Superior temporal gyrus (tissue), 1 donor: ENCODE results near the gene ZNF536.

Experiments used
- DNase-seq: peaks from one replicate; pipeline ENCODE4 v3.0.0-alpha.2; 2016; ENCODE audit errors: extremely low spot score

The ZNF536 gene

DNA sequence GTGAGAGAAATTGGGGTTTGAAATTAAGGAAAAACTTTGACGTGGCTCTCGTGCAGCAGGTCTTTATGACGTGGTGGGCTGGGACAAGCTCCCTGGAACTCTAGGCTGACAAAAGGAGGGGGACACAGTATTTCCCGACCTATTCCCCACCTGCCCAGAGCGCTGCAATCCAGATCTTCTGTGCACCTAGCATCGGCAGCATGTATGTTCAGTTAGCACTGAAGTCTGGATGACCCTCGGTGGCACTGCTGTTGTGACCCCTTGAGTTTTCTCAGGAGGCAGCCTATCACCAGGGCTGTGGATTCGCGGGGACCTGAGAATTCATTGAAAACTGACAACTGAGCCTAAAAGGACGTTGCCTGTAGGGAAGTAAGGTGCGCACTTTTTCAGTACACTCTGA is 9.1 kb upstream of the ZNF536 start:
- DNase-seq, result no peak

DNA sequence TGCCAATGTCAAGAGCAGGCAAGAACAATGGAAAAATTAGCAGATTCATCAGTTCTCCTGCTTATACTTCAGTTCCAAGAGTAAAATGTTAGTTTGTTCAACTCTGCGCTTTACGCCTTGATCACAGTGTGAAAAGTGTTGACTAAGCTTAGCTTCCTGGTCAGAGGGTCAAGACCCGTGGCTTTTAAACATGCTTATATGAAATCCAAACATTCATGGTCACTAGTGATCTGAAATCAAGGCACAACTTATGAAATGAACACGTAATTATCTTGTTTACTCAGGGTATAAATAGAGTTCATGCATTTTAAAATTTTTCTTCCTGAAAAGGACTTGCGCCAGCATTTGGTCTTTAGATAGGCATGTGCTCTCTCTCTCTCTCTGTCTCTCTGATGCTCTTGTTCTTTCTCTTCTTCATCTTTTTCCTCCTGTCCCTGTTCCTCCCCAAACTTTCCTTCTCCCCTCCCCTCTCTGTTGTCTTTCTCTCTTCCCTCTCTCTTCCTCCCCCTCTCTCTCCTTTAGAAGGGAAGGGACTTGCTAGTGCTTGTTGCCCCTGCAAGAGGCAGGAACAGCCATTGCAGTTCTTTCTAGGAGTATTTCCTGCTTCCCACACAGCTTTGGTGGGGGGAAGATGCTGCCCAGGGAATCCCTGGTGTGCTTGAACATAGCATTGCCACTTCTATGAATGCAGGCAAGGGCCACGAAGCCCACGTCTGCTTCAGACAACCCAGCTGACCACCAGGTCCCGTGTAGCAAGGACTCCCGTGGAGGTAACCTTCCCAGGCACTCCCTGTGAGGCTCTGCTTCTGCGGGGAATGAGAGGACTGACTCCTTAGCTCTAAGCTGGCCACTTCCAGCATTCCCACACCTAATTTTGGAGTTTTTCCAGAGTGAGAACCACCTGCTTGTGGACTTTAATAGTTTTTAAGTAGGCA is 7.1 kb upstream of the ZNF536 start:
- DNase-seq, result no peak

DNA sequence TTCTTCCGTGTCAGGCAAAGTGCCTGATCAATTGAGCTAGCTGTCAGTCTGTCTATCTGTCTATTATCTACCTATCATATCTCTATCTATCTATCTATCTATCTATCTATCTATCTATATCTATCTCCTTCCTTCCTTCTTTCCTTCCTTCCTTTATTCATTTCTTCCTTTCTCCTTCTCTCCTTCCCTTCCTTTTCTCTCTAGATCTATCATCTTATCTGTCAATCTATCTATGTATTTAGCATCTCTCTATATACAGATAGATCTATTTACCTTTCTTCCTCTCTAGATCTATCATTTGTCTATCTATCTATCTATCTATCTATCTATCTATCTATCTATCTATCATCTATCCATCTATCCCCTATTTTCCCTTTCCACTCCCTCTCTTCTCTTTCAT is 5.9 kb upstream of the ZNF536 start:
- DNase-seq, result no peak

DNA sequence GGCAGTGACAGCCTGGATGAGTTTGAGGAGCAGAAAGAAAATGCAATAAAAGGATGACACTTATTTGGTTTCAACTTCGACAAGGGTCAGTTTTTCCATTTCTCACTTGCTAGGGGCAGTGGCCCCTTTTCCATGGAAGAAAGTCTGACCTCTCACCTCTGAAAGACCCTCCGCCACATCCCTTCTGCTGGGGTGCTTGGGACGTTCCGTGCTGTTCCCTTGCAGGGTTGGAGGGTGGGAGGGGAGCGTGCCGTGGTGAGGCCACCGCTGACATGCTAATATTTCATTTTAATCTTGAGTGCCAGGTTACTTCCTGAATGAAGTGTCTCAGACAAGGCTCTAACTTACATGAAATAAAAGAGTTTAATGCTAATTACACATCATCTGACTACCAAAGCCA is 5.2 kb upstream of the ZNF536 start:
- no peak for DNase-seq

DNA sequence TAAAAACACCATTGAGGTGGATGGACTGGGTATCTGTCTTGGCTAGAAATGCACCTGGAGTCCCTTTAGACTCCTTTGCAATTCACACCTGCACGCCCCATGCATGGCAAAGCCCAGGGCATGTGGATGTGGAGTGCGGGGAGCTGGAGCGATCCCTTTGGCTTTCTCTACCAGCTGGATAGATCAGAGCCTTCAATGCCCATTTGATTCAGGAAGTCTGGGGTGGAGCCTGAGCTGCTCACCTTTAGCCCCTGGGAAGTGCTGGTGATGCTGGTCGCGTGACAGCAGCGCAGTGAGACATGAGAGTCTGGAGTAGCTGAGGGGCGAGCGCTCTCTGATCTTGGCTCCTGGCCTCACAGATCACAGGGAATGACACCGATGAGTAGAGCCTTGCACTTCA is 4.8 kb upstream of the ZNF536 start:
- no peak for DNase-seq

DNA sequence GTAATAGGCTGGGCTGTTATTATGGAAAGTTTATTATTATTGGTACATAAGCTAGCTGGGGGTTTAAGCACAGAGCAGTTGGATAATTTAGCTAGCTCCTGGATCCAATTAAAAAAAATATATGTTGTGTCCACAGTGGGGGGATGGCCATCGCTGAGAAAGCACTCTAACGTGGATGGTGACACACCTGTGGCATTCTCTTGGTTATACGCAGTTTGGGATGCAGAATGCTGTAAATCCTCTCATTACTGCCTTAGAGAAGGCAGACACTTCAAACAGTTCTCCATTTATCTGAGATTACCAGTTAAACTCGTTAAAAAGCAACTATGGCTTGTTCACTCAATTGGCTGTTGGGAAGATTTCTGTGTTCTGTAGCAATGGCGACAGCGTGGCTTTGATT is 2.4 kb upstream of the ZNF536 start:
- DNase-seq, result peak; percentile 53

DNA sequence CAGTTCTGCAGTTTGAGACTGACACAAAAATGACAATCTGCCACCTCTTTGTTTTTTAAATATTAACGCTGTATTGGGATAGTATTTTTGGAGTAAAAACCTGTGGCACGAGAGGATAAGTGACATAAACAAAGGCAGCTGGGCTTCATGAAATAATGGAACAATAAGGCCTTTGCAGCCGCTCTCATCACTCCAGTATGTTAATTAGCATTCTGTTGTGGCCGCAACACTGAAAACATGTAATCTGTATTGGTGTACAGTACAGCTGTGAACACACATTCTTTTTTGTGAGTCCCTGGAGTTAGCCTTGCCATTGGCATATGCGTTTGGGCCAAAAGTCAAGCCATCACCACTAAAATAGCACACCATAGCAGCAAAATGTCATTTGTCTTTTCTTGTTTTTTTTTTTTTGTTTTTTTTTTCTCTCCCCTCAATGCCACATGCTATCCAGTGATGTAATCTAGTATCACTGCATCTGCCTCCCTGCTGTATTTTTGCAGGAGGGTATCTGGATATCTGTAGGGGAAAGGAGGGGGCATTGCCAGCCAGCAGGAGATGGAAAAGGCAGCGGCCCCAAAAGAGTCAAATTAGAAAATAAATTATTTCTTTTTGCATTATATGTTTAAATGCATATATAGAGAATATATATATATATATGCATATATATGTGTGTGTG is 885 bp upstream of the ZNF536 start:
- peak; percentile 90 for DNase-seq

DNA sequence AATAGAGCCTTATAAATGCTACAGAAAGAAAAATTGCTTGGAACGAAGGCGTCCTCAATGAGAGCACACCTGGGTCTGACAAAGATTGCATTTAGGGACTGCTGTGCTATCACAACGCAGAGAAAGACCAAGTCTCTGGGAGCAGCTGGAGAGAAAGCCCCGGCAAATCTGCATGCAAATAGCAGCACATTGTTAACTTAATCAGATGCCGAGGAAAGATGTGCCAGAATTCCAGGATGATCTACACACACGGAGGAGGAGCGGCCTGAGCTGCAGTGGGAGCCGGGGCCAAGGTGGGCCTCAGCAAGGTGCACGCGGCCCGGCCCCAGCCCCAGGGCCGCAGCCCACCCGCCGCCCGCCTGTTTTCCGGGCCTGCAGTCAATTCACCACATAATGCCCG is 1.4 kb downstream of the ZNF536 start:
- DNase-seq, result peak; percentile 76

DNA sequence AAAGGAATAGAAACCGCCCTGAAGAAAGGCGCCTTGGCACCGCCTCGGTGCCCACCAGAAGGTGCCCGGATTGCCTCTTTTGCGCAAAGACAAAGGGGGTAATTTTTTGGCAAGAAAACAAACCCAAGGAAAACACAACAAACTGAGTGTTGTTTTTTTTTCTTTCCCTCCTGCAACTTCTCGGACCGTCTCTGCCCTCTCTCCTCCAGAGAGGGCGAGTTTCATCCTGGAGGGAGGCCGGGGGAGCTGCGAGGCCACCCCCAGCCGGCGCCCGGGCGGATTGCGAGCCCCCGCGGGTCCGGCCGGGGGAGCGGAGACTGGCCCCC is 2.3 kb downstream of the ZNF536 start:
- no peak for DNase-seq

DNA sequence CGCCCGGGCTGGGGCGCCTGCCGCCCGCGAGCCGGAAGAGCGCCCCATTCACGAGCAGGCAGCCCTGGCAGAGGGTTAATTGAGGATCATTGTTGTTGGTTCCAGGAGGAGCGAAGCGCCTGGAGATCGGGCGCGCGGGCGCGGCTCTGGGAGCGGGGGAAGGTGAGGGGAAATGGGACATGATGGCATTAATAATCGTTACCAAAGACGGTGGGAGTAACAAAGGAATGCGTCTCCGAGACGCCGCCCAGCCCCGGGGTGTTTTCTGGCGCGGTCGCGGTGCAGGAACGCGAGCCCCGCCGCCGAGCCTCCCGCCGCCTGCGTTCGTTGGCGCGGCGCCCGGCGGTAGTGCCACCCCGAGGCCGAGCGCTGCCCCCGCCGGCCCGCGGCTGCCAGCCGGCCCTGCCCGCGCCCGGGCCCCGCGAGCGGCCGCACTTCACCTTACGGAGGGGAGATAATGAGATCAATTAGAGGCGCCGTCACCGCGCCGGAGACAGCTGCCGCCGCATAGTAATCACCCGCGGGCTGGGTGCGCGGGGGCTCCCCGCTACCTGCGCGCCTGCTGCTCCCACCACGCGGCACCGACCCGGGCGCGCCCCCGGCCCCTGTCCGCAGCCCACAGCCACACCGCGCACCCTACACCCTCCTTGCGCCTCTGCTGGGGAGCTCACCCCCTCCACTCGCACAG is 2.8 kb downstream of the ZNF536 start:
- peak; percentile 46 for DNase-seq

DNA sequence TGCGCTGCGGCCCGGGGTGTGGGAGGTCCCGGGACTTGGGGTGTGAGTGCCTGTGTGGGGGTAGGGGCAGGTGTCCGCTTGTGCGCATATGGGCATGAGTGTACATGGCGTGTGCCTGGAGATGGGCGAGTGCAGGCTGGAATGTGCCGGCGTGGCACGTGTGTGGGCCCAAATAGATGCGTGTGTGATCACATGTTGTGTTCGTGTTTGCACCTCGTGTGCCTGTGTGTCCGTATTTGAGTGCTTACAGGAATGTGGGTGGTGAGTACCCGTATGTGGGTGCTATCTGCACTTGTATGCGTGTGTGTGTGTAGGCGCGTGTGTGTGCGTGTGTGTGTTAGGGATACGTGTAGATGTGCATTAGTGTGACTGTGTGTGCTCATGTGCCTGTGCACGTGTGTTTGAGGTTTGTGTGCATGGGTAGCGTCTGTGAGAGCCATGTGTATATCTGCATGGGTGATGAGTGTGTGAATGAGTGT is 3.4 kb downstream of the ZNF536 start:
- no peak for DNase-seq

DNA sequence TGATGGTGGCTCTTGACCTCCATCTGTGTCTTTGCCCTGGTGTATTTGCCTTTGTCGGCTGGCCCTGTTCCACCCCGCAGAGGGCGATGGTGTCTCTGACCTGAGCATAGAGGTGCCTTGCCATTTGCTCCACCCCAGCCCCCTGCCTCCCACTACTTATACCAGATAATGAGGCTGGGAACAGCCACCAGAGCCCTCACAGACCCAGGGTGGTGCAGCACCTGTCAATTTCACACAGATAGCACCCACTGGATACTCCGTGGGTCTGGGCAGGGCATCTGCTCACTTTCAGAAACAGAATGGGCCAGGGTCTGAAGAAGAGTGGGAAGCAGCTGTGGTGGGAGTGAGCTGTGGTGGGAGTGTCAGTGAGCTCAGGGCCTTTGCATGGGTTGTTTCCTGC is 4.1 kb downstream of the ZNF536 start:
- no peak for DNase-seq

DNA sequence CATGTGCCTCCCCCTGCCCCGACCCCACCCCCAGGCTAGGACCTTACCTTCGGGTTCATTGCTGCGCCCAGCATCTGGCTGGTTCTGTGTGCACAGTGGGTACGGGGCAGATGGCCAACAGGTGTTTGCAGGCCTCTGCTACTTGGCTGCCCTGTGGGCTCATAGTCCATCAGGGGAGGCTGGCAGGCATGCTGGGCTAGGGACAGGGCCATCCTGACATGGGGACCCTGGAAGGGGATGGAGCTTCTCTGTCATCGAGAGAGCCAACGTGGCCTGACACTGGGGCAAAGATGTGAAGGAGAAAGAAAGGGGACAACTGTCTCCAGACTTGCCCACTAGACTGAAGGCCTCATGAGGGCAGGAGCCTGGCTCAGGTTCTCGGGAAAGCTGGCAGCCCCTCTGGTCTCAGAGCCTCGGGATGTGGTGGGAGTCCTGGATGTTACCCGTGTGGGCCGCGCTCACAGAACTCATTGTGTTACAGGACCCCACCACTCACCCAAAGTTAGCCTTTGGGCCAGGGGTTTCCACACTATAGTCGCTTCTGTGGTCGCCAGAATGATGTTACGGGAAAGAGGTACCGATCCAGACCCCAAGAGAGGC is 4.7 kb downstream of the ZNF536 start:
- no peak for DNase-seq

DNA sequence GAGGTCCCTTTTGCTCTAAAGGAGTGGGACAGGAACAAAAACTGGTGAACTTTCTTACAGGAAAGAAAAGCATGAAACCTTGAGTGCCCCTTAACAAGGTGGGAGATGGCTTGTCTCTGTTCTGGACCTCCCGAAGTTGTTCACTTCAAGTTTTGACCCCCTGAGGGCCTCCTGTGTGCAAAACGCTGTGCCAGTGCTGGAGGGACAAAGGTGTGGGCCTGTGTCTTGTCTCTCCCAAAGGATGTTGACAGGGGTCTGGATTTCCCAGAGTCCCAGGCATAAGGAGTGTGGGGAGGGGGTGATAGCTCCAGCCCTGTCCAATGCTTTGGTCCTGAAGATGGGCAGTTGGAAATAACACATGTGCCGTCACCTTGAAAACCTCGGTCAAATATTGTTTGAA is 6.5 kb downstream of the ZNF536 start:
- DNase-seq, result no peak

DNA sequence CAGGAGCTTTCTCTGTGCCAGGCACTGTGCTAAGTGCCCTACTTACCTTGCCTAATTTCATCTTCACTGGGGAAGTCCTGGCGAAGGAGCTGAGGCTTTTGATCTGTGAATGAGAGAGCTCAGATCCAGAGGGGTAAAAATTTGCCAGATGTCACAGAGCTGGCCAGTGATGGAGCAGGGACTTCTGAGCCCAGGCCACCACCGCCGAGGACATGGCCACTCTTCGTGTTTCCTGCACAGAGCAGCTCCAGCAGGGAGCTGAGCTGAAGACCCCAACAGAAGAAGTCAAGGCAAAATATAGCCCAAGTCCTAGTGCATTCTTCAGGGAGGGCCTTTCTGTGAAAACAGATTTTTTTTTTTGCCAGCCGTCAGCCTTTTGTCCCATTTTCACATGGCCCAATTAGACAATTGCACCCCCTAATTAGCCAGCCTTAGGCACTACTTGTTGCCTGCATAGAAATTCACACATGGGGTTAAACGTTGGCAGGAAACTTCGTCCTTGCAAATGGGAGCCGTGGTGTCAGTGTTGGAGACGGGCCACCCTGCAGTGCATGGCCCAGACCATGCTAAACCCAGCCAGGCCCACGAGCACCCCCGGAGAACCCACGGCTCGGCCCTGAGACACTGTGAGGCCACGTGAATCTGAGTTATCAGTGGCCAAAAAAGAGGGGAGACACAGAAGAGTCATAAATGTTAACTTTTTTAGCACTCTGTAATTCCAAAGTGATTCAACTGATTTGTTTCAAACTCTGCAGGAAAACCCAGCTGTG is 7.8 kb downstream of the ZNF536 start:
- no peak for DNase-seq

DNA sequence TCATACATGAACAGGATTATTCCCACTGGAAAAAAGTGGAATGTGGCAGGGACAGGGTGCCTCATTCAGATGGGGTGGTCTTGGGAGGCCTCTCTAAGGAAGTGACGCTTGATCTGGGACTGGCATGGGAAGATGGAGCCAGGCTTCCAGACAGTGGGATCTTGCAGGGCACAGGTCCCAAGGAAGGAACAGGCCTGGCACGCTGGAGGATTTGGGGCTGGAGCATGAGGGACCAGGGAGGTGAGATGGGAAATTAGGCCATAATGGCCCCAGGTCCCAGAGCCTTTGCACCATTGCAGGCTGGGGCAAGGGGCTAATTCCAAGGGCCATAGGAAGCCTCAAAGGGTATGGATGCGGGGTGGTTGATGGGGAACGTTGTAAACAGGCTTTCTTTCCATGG is 9.2 kb downstream of the ZNF536 start:
- DNase-seq, result no peak

DNA sequence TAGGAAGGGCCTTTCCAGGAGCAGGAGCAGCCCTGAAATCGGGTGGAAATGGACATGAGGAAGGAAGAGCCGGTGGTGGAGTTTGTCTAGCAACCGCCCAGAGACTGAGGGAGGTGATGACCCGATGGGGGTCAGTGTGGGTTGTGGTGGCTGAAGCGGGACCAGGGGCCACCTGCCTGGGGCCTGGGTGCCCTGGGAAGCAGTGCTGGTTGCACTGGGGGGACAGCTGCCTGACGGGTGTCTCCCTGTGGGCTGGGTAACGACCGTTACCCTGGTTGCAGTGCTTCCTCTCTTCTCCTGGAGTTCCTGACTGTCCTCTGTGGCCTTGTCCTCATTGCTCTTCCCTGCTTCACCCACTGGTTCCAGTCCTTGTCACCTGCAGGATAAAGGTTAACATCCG is 13.0 kb downstream of the ZNF536 start:
- DNase-seq, result no peak

DNA sequence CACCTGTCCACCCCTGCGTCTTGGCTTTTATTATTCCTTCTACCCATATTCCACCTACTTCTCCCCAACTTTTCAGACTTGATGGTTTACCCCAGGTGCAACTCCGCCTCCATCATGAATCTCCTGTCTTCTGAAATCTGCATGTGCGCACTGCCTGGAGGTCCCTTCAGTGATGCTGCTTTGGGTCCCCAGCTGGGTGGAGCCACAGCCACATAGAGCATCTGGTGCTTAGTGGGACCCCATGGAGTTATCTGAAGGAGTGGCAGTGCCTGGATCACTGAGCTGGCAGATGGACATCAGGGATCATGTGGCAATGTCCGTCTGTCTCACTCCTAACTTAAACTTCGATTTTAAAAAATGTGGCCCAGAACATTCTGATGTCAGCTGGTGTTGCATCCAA is 13.5 kb downstream of the ZNF536 start:
- DNase-seq, result no peak

DNA sequence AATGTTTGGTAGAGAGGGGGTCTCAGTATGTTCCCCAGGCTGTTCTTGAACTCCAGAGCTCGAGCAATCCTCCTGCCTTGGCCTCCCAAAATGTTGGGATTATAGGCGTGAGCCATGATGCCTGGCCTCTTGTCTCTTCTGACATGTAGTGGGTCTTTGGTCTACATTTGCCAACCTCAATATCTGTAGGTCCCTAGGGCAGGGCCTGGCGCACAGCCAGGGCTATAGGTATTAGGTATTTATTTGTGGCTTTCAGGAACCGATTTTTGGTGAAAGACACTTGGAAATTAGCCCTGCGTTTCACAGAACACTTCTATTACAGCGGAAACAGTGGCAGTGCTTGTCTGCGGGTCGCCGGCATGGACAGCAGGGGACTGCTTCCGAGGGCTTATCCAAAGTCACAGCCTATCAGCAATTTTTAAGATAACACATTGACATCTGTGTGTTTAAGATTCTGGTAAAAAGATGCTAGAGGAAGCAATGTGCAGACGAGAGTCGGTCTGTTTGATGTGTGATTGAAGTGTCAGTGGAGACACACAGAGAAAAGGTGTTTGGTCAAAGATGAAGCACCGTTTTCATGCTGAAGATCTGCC is 14.5 kb downstream of the ZNF536 start:
- no peak for DNase-seq

DNA sequence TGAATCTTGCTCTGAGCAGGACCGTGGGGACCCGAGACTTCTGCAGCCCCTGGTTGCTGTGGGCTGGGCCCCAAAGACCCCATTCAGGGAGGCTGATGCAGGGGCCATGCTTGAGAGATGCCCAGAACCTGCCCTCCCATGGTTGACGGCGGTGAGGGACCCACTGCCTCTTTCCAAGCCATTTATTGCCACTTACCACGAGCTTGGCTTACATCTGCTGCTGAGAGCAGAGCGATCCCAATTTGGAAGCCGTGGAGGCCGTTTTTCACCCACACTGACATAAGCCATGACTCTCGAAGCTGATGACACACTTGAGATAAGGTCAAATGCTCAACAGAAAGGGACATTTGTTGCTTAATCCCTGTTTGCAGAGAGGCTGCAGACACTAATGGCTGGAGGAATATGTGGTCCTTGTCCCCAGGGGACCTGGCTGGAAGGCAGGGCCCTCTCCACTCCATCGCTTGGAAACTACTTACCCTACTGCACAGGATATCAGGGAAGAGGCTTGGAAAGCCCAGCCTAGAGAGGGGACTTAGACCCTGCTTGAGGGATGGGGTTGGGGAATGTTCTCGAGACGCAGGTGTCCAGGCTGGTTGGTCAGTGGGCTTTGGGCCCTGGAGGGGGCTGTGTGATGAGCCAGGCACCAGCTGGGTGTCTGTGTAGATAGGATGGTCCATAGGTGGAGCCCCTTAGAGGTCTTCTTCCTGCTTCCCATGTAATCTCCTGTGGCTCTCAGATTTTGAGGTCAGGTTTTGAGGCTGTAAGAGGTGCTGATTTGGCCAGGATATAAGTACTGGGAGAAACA is 15.3 kb downstream of the ZNF536 start:
- no peak for DNase-seq
